Upper lobe of left lung (tissue), 6 donors: ENCODE results near the gene KLHL29. TPM values are rescaled to one million over a fixed set of nuclear protein-coding genes. Genes with fewer than 3 reads are reported as not detected.
A peak's percentile ranks its signal among the peaks of the same experiment; 100 is the strongest.

Experiments used
- ATAC-seq, 2 donors: fragments of 200-7000 bp; cut with Tn5 transposase; one replicate each; pipeline ENCODE4 v1.9.1; 2022; ENCODE audit warnings: mild to moderate bottlenecking in 2 of 2, moderate library complexity in 2 of 2; ENCODE audit not compliant: low FRiP score in 2 of 2
- DNase-seq, 2 donors: peaks; one replicate each; pipeline ENCODE4 v3.0.0-alpha.2; 2019 to 2020
- H3K27ac ChIP-seq, 4 donors: fragments of 200-600 bp; sonication (generic); one replicate each; pipeline ENCODE4 v1.5.1; 2016 to 2019
- H3K27me3 ChIP-seq, 4 donors: fragments of 200-600 bp; sonication (generic); one replicate each; pipeline ENCODE4 v1.5.1; 2017 to 2019
- H3K36me3 ChIP-seq, 4 donors: fragments of 200-600 bp; sonication (generic); one replicate each; pipeline ENCODE4 v1.5.1; 2016 to 2019
- H3K4me1 ChIP-seq, 4 donors: fragments of 200-600 bp; sonication (generic); one replicate each; pipeline ENCODE4 v1.5.1; 2018 to 2019
- H3K4me3 ChIP-seq, 4 donors: fragments of 200-600 bp; sonication (generic); one replicate each; pipeline ENCODE4 v1.5.1; 2017 to 2019; ENCODE audit warnings: mild to moderate bottlenecking in 2 of 4, moderate library complexity in 1 of 4
- H3K9me3 ChIP-seq, 4 donors: fragments of 200-600 bp; sonication (generic); one replicate each; pipeline ENCODE4 v1.5.1; 2018 to 2019
- EP300 ChIP-seq, 4 donors: sonication (generic); formaldehyde crosslinking; IDR thresholded peaks; one replicate each; pipeline ENCODE4 v1.5.1; 2017; ENCODE audit warnings: antibody characterized with exemption in 4 of 4, control low read depth in 2 of 4
- POLR2A ChIP-seq, 4 donors: fragments of 450-650 bp; IDR thresholded peaks; one replicate each; pipeline ENCODE4 v1.5.1; 2016 to 2017; ENCODE audit warnings: antibody characterized with exemption in 4 of 4, mild to moderate bottlenecking in 2 of 4
- POLR2AphosphoS5 ChIP-seq, 2 donors: sonication (generic); formaldehyde crosslinking; IDR thresholded peaks; one replicate each; pipeline ENCODE4 v1.5.1; 2017; ENCODE audit warnings: antibody characterized with exemption in 2 of 2
- WGBS, 2 donors: methylation state at CpG; one replicate each; pipeline ENCODE4 v1.1.5; 2017 to 2018; 5-methylcytosine and 5-hydroxymethylcytosine counted together
- total RNA-seq, 6 donors: library from RNA; depleted of rRNA in 4 of 6; stranded (reverse); fragments of >200 nt in 4 of 6; gene quantifications; one replicate each; pipeline versions ENCODE4 v1.1.0 to v1.2.1, GENCODE V29; 2016 to 2021
- TF ChIP-seq, protein P1 (sequence below), 6 experiments: fragments of 450-650 bp in 4 of 6; fragments of 200-600 bp in 2 of 6; sonication (generic) in 2 of 6; IDR thresholded peaks; one replicate each; pipeline ENCODE4 v1.5.1; 2016 to 2019; ENCODE audit warnings: antibody characterized with exemption in 6 of 6
- donor health status: DM: no; HTN: no; CAD: no; lungs with moderate emphysema.
- donor health status: DM: no; HTN: yes; CAD: no; lungs with severe emphysema.

KLHL29 gene
- total RNA-seq, 6 donors from 2014 or later = 8.6 to 34.4 (median 18.2) TPM

DNA sequence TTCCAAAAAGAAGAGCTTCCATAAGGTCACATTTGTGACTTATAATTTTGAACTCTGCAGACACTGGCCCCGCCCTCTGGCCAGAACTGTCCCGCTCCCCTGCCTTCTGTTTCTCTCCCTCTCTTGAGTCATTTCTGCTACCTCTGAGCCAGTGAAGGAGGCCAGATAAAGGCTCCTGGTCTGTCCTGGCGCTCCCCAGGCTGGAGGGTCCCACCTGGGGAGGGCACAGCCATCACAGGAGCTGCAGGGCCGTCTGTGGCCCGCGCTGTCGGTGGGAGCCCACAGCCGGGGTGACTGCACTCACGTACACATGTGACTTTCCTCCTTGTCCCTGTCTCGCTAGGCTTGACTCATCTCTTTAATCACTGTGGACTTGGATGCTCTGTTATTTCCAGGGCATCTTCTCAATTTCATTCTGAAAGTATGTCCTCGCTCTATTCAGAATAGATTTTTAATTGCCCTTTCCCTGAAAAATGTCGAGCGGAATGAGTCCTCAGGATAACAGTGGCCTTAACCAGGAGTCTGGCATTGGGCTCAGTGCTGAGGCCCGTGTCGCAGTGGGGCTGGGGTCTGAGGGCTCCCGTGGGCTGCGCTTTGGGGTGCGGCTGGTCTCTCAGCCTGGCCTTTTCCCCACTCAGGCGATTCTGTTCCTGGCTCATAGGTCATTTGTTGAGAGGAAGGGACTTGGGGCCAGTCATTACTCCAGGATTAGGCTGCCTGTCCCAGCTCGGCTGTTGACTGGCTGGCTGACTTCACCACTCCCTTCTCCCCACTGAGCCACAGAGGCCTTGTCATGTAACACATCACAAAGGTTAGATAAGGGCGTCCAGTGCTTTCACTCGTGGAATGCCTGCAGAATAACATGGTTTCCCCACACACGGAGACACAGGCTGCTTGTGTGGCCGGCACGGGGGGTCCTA, 34.5 kb downstream of the KLHL29 start:
- Histone ChIP-seq H3K9me3 (no peaks in the 10 kb centered on the region), H3K36me3 (no peaks in the 10 kb centered on the region), H3K27me3 (no peaks in the 10 kb centered on the region), H3K4me1 (no peaks in the 10 kb centered on the region), H3K4me3 (no peak overlapping the region), H3K27ac (peak overlapping the region in 1 of 4 donors; percentile 18)
- WGBS, 2 donors = 87 to 88% methylated on average over 24 to 25 of the region's 25 CpGs
- DNase-seq (peak in 1 of 2 donors; percentile 64), ATAC-seq (peak in 1 of 2 donors; percentile 66)
- no peak for TF ChIP-seq EP300 (IDR thresholded peaks at IDR 0.05)
- TF ChIP-seq POLR2A (IDR thresholded peaks at IDR 0.05) = no peak
- TF ChIP-seq, protein P1, sequence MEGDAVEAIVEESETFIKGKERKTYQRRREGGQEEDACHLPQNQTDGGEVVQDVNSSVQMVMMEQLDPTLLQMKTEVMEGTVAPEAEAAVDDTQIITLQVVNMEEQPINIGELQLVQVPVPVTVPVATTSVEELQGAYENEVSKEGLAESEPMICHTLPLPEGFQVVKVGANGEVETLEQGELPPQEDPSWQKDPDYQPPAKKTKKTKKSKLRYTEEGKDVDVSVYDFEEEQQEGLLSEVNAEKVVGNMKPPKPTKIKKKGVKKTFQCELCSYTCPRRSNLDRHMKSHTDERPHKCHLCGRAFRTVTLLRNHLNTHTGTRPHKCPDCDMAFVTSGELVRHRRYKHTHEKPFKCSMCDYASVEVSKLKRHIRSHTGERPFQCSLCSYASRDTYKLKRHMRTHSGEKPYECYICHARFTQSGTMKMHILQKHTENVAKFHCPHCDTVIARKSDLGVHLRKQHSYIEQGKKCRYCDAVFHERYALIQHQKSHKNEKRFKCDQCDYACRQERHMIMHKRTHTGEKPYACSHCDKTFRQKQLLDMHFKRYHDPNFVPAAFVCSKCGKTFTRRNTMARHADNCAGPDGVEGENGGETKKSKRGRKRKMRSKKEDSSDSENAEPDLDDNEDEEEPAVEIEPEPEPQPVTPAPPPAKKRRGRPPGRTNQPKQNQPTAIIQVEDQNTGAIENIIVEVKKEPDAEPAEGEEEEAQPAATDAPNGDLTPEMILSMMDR (IDR thresholded peaks at IDR 0.05) = no peak
- TF ChIP-seq POLR2AphosphoS5 (IDR thresholded peaks at IDR 0.05) = no peak

DNA sequence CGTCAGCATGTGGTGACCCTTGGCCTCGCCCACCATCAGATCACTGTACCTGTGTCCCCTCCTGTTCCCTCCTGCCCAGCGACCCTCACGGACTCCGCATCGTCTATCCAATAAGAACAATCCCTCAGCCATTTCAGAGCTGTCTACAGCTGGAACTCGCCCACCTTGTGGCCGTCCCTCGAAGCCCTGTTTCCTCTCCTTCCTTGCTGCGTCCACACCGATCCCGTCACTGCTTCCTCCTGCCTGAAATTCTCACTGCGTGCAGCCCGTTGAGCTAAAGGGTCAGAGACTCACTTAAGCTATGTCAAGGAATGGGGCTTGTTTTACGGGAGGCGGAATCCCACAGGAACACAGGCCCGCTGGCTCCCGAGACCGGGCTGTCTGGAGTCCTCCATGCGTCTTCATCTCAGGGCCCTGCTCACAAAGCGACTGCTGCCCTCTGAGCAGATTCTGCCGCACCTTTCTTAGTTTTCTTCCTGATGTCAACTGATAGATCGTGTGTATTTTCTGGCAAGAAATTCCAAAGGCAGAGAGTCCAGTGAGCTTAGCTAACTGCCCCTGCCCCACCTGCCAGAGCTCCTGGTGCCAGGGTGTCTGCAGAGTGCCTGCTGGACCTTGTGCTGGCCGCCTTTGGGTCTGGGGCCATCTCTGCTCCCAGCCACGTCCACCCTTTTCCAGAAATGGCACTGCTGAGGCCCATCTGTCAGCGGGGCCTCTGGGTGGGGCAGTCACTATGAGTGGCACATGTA, 35.3 kb downstream of the KLHL29 start:
- Histone ChIP-seq H3K36me3 (no peaks in the 10 kb centered on the region), H3K27me3 (no peaks in the 10 kb centered on the region), H3K4me3 (no peak overlapping the region), H3K9me3 (no peaks in the 10 kb centered on the region), H3K27ac (no peak overlapping the region), H3K4me1 (peaks cover 0 to 2% (median 0%) of the 10 kb centered on the region in 4 donors)
- DNase-seq = no peak
- no peak for ATAC-seq
- 89 to 90% methylated on average over 25 to 26 of the region's 26 CpGs for WGBS, 2 donors
- no peak for TF ChIP-seq POLR2A (IDR thresholded peaks at IDR 0.05)
- TF ChIP-seq, protein P1 (IDR thresholded peaks at IDR 0.05) = no peak
- no peak for TF ChIP-seq POLR2AphosphoS5 (IDR thresholded peaks at IDR 0.05)
- no peak for TF ChIP-seq EP300 (IDR thresholded peaks at IDR 0.05)

DNA sequence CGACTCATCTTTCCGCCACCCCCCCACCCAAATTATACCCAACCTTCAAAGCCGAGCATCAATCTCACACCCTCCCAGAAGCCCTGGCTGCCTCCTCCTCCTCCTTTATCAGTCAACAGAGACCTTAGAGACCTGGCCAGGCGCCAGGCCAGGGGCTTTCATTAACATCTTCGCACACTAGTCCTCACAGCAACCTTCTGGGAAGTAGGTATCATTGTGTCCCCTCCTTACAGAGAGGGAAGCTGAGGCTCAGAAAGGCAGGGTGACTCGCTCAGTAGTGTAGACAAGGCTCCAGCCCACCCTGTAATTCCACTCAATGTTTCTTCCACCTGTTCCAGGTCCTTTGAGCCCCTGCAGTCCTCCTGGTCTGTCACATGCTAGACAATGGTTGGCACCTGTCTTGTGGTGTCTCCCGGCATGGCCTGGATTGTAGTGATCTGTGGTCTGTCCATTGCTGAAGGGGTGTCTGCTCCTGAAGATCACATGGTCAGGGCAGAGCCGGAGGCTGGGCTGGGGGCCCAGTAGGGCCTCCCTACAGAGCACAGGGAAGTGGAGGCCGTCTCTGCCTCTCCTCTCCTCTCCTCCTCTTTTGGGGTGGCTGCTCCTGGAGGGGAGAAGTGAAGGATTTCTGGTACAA, 36.0 kb downstream of the KLHL29 start:
- Histone ChIP-seq H3K4me1 (peaks cover 3 to 8% (median 6%) of the 10 kb centered on the region in 4 donors), H3K27ac (no peak overlapping the region), H3K36me3 (no peaks in the 10 kb centered on the region), H3K9me3 (no peaks in the 10 kb centered on the region), H3K4me3 (no peak overlapping the region), H3K27me3 (no peaks in the 10 kb centered on the region)
- TF ChIP-seq, protein P1 (IDR thresholded peaks at IDR 0.05) = no peak
- TF ChIP-seq EP300 (IDR thresholded peaks at IDR 0.05) = no peak
- TF ChIP-seq POLR2A (IDR thresholded peaks at IDR 0.05) = no peak
- no peak for TF ChIP-seq POLR2AphosphoS5 (IDR thresholded peaks at IDR 0.05)
- ATAC-seq (no peak), DNase-seq (no peak)
- 73 to 88% methylated on average over 8 to 9 of the region's 9 CpGs for WGBS, 2 donors

DNA sequence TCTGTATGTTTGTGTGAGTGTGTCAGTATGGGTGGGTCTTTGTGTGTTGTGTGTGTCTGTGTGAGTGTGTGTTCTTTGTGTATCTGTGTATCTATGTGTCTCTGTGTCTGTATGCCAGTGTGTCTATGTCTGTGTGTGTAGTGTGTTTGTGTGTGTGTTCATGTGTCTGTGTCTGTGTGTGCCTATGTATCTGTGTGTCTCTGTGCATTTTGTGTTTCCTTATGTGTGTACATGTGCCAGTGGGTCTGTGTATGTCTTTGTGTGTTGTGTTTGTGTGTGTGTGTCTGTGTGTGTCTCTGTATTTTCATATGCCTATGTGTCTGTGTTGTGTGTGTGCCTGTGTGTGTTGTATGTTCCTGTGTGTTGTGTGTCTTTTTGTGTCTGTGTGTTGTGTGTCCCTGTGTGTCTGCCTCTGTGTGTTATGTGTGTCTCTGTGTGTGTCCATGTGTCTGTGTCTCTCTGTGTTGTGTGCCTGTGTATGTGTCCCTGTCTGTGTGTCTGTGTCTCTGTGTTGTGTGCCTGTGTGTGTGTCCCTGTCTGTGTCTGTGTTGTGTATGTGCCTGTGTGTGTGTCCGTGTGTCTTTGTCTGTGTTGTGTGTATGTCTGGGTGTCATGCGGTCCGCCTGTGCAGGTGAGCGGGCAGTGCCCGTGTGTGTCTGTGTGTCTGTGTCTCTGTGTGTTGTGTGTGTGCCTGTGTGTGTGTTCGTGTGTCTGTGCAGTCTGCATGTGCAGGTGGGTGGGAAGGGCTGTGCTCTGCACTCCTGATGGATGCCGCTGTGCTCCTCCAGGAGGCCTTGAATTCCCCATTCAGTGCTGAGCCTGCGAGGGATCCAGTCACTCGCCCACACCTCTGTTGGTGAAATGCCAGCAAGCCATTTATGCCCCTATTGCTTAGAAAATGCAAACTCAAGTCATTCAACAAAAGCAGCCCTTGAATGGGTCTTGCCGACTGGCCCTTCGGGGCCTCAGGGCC, 37.4 kb downstream of the KLHL29 start:
- WGBS, 2 donors = 89 to 92% methylated on average over 8 to 11 of the region's 11 CpGs
- H3K9me3 ChIP-seq = no peaks in the 10 kb centered on the region
- no peaks in the 10 kb centered on the region for H3K36me3 ChIP-seq
- TF ChIP-seq POLR2A (IDR thresholded peaks at IDR 0.05) (no peak), POLR2AphosphoS5 (IDR thresholded peaks at IDR 0.05) (no peak), EP300 (IDR thresholded peaks at IDR 0.05) (no peak)
- TF ChIP-seq, protein P1 (IDR thresholded peaks at IDR 0.05) = no peak
- ATAC-seq = no peak
- peaks cover 10 to 11% (median 11%) of the 10 kb centered on the region in 4 donors for H3K4me1 ChIP-seq
- no peaks in the 10 kb centered on the region for H3K27me3 ChIP-seq
- H3K4me3 ChIP-seq = no peak overlapping the region
- DNase-seq = peak in 1 of 2 donors; percentile 47
- no peak overlapping the region for H3K27ac ChIP-seq
